ENCODE measurements around the gene TMEM254. TPM values are rescaled to one million over a fixed set of nuclear protein-coding genes. Genes with fewer than 3 reads are reported as not detected.
A peak's percentile ranks its signal among the peaks of the same experiment; 100 is the strongest.
"Not testable (repeated sequence)": the region's sequence is repeated elsewhere in the genome, so short reads cannot be mapped to it uniquely, and the experiment has no call there.

TMEM254 gene
- total RNA-seq, 1 donor, result 9.9 TPM

DNA sequence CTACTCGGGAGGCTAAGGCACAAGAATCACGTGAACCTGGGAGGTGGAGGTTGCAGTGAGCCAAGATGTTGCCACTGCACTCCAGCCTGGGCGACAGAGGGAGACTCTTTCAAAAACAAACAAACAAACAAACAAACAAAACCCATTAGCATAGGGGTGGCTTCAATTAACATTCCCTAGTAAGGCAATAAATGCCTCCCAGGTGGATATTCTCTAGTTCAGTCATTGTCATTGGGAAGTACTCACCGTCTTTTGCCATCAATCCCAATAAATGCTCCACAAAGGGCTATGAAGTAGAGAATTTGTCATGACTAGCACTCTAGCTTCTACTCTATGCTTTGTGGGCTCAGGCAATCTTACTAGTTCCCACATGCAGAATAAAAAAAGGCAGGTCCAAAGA lies 11.7 kb upstream of the TMEM254 start:
- H3K4me3 ChIP-seq (ENCODE audit: low read depth, low read length), result no peak overlapping the region
- TF ChIP-seq, protein P1, sequence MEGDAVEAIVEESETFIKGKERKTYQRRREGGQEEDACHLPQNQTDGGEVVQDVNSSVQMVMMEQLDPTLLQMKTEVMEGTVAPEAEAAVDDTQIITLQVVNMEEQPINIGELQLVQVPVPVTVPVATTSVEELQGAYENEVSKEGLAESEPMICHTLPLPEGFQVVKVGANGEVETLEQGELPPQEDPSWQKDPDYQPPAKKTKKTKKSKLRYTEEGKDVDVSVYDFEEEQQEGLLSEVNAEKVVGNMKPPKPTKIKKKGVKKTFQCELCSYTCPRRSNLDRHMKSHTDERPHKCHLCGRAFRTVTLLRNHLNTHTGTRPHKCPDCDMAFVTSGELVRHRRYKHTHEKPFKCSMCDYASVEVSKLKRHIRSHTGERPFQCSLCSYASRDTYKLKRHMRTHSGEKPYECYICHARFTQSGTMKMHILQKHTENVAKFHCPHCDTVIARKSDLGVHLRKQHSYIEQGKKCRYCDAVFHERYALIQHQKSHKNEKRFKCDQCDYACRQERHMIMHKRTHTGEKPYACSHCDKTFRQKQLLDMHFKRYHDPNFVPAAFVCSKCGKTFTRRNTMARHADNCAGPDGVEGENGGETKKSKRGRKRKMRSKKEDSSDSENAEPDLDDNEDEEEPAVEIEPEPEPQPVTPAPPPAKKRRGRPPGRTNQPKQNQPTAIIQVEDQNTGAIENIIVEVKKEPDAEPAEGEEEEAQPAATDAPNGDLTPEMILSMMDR (IDR thresholded peaks at IDR 0.05; ENCODE audit: insufficient read depth, low read depth, low read length), result no peak
- no peak for DNase-seq (ENCODE audit: low read depth)

DNA sequence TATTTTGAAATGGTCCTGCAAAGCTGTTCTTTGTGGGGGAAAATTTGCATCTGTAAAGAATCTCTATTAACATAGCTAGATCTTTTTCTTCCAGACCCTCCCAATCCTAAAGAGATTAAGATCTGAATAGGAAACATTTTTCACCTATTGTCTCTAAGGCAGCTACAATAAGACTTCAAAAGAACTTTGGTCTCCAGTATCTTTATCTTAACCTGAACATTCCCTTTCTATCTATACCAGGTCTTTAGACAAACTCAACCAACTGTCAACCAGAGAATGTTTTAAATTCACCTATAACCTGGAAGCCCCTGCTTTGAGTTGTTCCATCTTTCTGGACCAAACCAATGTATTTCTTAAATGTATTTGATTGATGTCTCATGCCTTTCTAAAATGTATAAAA lies 10.6 kb upstream of the TMEM254 start:
- not testable (repeated sequence) for DNase-seq (ENCODE audit: low read depth); H3K4me3 ChIP-seq (ENCODE audit: low read depth, low read length)

DNA sequence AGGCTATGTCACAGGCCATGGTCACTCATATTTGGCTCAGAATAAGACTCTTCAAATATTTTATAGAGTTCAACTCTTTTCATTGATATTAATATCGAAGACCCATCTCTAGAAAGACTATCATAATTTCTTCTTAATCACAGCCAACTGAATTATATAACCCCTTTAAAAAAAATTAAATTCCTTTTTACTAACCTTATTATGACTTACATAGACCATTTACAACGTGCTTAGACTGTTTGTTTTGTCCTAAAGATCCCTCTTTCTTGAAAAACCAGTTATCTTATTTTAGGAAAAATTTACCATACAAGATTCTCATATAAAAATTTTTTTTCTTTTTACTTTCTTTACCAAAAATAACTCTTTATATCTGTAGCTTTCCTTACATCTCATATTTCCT lies 10.2 kb upstream of the TMEM254 start:
- H3K4me3 ChIP-seq (ENCODE audit: low read depth, low read length), result no peak overlapping the region
- DNase-seq (ENCODE audit: low read depth), result no peak
- TF ChIP-seq, protein P1 (IDR thresholded peaks at IDR 0.05; ENCODE audit: insufficient read depth, low read depth, low read length), result no peak

DNA sequence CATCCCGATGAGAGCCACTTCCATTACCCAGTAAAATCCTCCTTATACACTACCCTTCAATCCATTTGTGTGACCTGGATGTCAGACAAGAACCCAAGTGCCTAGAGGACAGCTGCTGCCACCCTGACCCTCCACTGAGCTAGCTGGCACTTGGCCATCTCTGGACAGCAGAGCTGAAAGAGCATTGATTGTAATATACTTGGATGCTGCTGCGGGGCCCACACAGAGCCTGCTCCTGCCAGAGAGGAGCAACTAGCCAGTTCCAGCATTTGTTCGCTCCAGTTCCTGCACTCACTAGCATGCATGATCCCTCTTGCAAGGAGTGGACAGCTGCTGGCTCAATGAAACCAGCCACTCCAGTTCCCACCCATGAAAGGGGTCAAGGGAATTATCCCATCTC lies 8.4 kb upstream of the TMEM254 start:
- DNase-seq (ENCODE audit: low read depth), result no peak
- TF ChIP-seq, protein P1 (IDR thresholded peaks at IDR 0.05; ENCODE audit: insufficient read depth, low read depth, low read length), result no peak
- no peak overlapping the region for H3K4me3 ChIP-seq (ENCODE audit: low read depth, low read length)

DNA sequence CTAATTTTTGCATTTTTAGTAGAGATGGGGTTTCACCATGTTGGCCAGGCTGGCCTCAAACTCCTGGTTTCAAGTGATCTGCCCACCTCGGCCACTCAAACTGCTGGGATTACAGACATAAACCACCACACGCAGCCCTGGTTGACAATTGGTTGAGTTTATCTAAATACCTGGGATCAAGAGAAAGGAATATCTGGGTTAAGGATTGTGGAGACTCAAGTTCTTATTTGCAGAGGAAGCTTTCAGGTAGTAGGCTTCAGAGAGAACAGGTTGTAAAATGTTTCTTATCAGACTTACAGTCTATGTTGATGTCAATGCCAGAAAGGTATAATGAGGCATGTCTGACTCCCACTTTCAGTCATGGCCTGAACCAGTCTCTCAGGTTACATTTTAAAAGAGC lies 5.9 kb upstream of the TMEM254 start:
- no peak overlapping the region for H3K4me3 ChIP-seq (ENCODE audit: low read depth, low read length)
- TF ChIP-seq, protein P1 (IDR thresholded peaks at IDR 0.05; ENCODE audit: insufficient read depth, low read depth, low read length), result no peak
- DNase-seq (ENCODE audit: low read depth), result no peak

DNA sequence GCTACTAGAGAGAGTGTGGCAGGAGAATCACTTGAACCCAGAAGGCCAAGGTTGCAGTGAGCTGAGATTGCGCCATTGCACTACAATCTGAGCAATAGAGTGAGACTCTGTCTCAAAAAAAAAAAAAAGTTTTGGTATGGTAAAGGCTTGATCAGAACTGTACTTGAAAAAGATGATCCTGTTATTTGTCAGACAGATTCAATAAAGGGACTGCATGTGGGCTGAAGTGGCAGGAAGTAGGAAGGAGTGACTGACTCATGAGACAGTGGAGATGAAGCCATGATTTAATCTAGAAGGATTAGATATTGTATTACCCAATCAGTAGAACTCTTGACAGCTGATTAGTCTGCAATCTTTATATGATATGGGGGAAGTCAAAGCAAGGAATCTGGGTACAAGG lies 2.7 kb upstream of the TMEM254 start:
- no peak for DNase-seq (ENCODE audit: low read depth)
- TF ChIP-seq, protein P1 (IDR thresholded peaks at IDR 0.05; ENCODE audit: insufficient read depth, low read depth, low read length), result no peak
- no peak overlapping the region for H3K4me3 ChIP-seq (ENCODE audit: low read depth, low read length)

DNA sequence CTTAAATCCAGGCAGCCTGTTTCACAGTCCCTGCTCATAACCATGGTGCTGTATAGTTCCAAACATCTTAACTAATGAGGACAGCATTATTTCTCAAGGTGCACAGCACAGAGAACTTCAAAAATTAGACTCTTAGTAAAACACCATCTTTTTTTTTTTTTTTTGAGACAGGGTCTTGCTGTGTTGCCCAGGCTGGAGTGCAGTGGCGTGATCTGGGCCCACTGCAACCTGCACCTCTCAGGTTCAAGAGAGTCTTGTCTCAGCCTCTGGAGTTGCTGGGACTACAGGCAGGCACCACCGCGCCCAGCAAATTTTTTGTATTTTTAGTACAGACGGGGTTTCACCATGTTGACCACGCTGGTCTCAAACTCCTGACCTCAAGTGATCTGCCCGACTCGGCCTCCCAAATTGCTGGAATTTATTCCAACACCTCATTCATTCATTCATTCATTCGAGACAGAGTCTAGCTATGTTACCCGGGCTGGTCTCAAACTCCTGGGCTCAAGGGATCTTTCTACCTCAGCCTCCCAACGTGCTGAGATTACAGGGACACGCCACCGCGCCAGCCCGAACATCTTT lies 507 bp upstream of the TMEM254 start:
- peak overlapping the region; percentile 87 for H3K4me3 ChIP-seq (ENCODE audit: low read depth, low read length)
- DNase-seq (ENCODE audit: low read depth), result no peak
- TF ChIP-seq, protein P1 (IDR thresholded peaks at IDR 0.05; ENCODE audit: insufficient read depth, low read depth, low read length), result no peak
